Spleen (tissue), 7 donors: ENCODE data around the gene CD80.

ENCODE experiments used
- CTCF ChIP-seq, 11 experiments: fragments of 200-600 bp in 7 of 11; fragments of 450-650 bp in 4 of 11; sonication (generic) in 4 of 11; IDR thresholded peaks in 8 of 11; conservative IDR thresholded peaks in 3 of 11; 1 replicate in 7 of 11; 2 replicates in 4 of 11; pipeline versions ENCODE4 v1.4.0 to v1.8.0; 2016 to 2021; ENCODE audit warnings: antibody characterized with exemption in 11 of 11, inconsistent platforms in 4 of 11, mild to moderate bottlenecking in 1 of 11
- POLR2A ChIP-seq, 3 donors: fragments of 450-650 bp; IDR thresholded peaks; one replicate each; pipeline ENCODE4 v1.5.1; 2017; ENCODE audit warnings: antibody characterized with exemption in 3 of 3, mild to moderate bottlenecking in 1 of 3
- donor health status: DM: no; HTN: no; CAD: no; lungs with moderate emphysema.
- donor health status: DM: no; HTN: no; CAD: no.
- donor health status: DM: no; HTN: no; CAD: no.

- TF ChIP-seq CTCF (IDR thresholded peaks at IDR 0.05 in 8 of 11, conservative IDR thresholded peaks at IDR 0.05 in 3 of 11), result no peak
- TF ChIP-seq POLR2A (IDR thresholded peaks at IDR 0.05), result no peak
Observed at GRCh38 chr3:119560160-119560559, 746 bp upstream of the CD80 start.
